HG02973 (cell line): ENCODE results near the gene TSPAN5.

ENCODE experiments used
- ATAC-seq: cut with Tn5 transposase; IDR thresholded peaks from one replicate; pipeline ENCODE4 v1.9.1; 2021; ENCODE audit warnings: moderate library complexity; ENCODE audit not compliant: unreplicated experiment

The TSPAN5 gene

GRCh38 chr4:98601708-98602107, 56.7 kb downstream of the TSPAN5 start:
- ATAC-seq: peak; percentile 55

GRCh38 chr4:98599617-98600205, 58.7 kb downstream of the TSPAN5 start:
- ATAC-seq: no peak

- no peak for ATAC-seq
Measured at GRCh38 chr4:98586962-98587354, 71.5 kb downstream of the TSPAN5 start.

- no peak for ATAC-seq
Measured at GRCh38 chr4:98586291-98586961, 72.0 kb downstream of the TSPAN5 start.

- ATAC-seq: no peak
Measured at GRCh38 chr4:98585596-98585995, 72.8 kb downstream of the TSPAN5 start.

- ATAC-seq: no peak
Measured at GRCh38 chr4:98584265-98584664, 74.1 kb downstream of the TSPAN5 start.

GRCh38 chr4:98583265-98583664, 75.1 kb downstream of the TSPAN5 start:
- no peak for ATAC-seq

- no peak for ATAC-seq
Measured at GRCh38 chr4:98581126-98581525, 77.3 kb downstream of the TSPAN5 start.

- ATAC-seq: no peak
Measured at GRCh38 chr4:98577956-98578355, 80.5 kb downstream of the TSPAN5 start.

GRCh38 chr4:98574816-98575215, 83.6 kb downstream of the TSPAN5 start:
- no peak for ATAC-seq

- no peak for ATAC-seq
Measured at GRCh38 chr4:98573791-98574190, 84.6 kb downstream of the TSPAN5 start.

- no peak for ATAC-seq
Measured at GRCh38 chr4:98572697-98573096, 85.7 kb downstream of the TSPAN5 start.

- no peak for ATAC-seq
Measured at GRCh38 chr4:98571161-98571786, 87.1 kb downstream of the TSPAN5 start.

- ATAC-seq: no peak
Measured at GRCh38 chr4:98570151-98570797, 88.1 kb downstream of the TSPAN5 start.

GRCh38 chr4:98568941-98569663, 89.3 kb downstream of the TSPAN5 start:
- no peak for ATAC-seq

- no peak for ATAC-seq
Measured at GRCh38 chr4:98567611-98568010, 90.8 kb downstream of the TSPAN5 start.

GRCh38 chr4:98566361-98567008, 91.9 kb downstream of the TSPAN5 start:
- ATAC-seq: no peak

- ATAC-seq: no peak
Measured at GRCh38 chr4:98565681-98566301, 92.6 kb downstream of the TSPAN5 start.

- no peak for ATAC-seq
Measured at GRCh38 chr4:98564852-98565251, 93.6 kb downstream of the TSPAN5 start.

- no peak for ATAC-seq
Measured at GRCh38 chr4:98560321-98560720, 98.1 kb downstream of the TSPAN5 start.
